Measurements from ENCODE around the gene MS4A4E. TPM values are rescaled to one million over a fixed set of nuclear protein-coding genes. Genes with fewer than 3 reads are reported as not detected.
"Not testable (repeated sequence)": the region's sequence is repeated elsewhere in the genome, so short reads cannot be mapped to it uniquely, and the experiment has no call there.

MS4A4E gene
- 1 to 10 TPM; 2.2 to 7.1 (median 4.4) TPM for total RNA-seq

GRCh38 chr11:60242740-60243239 is at the start of gene MS4A4E:
Gene MS4A4E (minus strand): TSS chr11:60243137. CDS start chr11:60230055, 13,082 bp downstream.
- ATAC-seq (ENCODE audit: low FRiP score) (no peak), DNase-seq (ENCODE audit: low spot score) (no peak)
- TF ChIP-seq, protein P1, sequence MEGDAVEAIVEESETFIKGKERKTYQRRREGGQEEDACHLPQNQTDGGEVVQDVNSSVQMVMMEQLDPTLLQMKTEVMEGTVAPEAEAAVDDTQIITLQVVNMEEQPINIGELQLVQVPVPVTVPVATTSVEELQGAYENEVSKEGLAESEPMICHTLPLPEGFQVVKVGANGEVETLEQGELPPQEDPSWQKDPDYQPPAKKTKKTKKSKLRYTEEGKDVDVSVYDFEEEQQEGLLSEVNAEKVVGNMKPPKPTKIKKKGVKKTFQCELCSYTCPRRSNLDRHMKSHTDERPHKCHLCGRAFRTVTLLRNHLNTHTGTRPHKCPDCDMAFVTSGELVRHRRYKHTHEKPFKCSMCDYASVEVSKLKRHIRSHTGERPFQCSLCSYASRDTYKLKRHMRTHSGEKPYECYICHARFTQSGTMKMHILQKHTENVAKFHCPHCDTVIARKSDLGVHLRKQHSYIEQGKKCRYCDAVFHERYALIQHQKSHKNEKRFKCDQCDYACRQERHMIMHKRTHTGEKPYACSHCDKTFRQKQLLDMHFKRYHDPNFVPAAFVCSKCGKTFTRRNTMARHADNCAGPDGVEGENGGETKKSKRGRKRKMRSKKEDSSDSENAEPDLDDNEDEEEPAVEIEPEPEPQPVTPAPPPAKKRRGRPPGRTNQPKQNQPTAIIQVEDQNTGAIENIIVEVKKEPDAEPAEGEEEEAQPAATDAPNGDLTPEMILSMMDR (IDR thresholded peaks at IDR 0.05): no peak

DNA sequence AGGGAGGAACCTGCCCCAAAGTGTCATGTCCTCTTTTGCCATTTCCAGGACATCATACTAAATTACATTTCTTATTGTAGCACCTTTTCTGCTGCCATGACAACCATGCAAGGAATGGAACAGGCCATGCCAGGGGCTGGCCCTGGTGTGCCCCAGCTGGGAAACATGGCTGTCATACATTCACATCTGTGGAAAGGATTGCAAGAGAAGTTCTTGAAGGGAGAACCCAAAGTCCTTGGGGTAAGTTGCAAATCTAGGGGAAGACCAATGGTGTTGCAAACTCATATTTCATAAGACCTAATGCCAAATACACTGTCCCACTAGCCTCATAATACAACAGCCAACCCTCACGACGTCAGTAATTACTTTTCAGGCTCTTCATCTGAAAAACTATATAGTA is 49.2 kb upstream of the MS4A4E start:
- ATAC-seq (ENCODE audit: low FRiP score) (no peak), DNase-seq (ENCODE audit: low spot score) (no peak)
- TF ChIP-seq, protein P1 (IDR thresholded peaks at IDR 0.05): no peak

DNA sequence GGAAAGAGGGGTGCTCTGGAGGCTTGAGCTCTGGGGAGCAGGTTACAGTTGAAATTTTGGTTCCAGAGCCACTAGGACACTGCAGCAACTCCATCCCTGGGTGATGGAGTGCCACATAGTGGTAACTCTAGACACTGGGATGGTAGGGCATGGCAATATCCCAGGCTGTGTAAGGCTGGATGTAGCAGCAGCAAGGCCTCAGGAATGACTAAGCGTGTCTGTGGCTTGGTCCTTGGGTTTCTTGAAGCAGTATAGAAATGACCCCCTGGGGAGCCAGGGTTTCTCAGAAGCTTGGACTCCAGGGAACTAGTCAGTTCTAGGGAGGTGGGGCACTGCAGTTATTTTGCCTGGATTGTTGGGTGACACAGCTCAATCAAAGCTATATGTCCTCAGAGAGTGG is 45.6 kb upstream of the MS4A4E start:
- DNase-seq (ENCODE audit: low spot score): no peak
- ATAC-seq (ENCODE audit: low FRiP score): no peak
- TF ChIP-seq, protein P1 (IDR thresholded peaks at IDR 0.05): no peak

- DNase-seq (ENCODE audit: low spot score); ATAC-seq (ENCODE audit: low FRiP score): not testable (repeated sequence)
Observed at GRCh38 chr11:60285411-60286126, 42.6 kb upstream of the MS4A4E start.

- TF ChIP-seq, protein P1 (IDR thresholded peaks at IDR 0.05): no peak
- DNase-seq (ENCODE audit: low spot score) (no peak), ATAC-seq (ENCODE audit: low FRiP score) (no peak)
Observed at GRCh38 chr11:60282286-60282685, 39.3 kb upstream of the MS4A4E start.

DNA sequence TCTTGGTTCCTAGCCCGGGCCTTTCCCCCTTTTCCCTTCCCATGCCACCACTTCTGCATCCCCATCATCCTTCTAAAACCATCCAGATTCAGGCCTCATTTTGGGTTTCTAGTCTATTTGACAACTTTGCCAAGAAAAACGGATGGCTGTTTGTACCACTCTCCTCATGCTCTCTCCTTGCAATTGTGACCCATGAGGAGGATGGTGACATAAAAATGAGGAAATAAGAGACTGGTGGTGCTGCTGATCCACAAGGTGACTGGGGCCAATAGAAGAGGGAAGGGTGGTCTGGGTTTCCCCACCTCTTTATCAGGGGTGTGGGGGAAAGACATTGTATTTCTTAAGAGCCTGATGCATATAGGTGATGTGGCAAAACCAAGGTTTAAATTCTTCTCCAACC is 38.5 kb upstream of the MS4A4E start:
- TF ChIP-seq, protein P1 (IDR thresholded peaks at IDR 0.05): no peak
- ATAC-seq (ENCODE audit: low FRiP score) (no peak), DNase-seq (ENCODE audit: low spot score) (no peak)

DNA sequence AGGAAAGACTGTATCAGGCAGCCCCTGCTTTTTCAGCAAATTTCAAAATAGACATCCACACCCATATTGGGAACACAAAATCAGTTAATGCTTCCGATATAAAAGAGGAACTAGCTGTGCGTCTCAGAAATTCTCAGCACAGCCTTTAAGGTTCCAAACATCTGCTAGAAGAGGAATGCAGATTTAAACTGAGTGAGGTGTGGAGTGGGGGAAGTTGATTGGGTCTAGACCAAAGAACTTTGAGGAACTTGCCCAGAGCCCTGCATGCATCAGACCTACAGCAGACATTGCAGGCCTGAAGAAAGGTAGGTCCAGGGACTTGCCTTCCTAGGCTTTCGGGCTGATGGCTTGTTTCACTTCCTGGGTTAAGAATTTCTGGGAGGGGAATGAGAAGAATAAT is 37.5 kb upstream of the MS4A4E start, which contains the start of gene MS4A4A:
TSS of gene MS4A4A (plus strand) at position 255 of the 400 bp plus-strand sequence. CDS start at position 265, 10 bp downstream.
- ATAC-seq (ENCODE audit: low FRiP score): no peak
- TF ChIP-seq, protein P1 (IDR thresholded peaks at IDR 0.05): no peak
- no peak for DNase-seq (ENCODE audit: low spot score)
